HG03520 (cell line): Measurements from ENCODE around the gene PDSS2.
"Not testable (repeated sequence)": the region's sequence is repeated elsewhere in the genome, so short reads cannot be mapped to it uniquely, and the experiment has no call there.

Source experiments
- ATAC-seq: cut with Tn5 transposase; IDR thresholded peaks from one replicate; pipeline ENCODE4 v1.9.1; 2021; ENCODE audit warnings: mild to moderate bottlenecking, moderate library complexity; ENCODE audit not compliant: unreplicated experiment

Gene PDSS2

DNA sequence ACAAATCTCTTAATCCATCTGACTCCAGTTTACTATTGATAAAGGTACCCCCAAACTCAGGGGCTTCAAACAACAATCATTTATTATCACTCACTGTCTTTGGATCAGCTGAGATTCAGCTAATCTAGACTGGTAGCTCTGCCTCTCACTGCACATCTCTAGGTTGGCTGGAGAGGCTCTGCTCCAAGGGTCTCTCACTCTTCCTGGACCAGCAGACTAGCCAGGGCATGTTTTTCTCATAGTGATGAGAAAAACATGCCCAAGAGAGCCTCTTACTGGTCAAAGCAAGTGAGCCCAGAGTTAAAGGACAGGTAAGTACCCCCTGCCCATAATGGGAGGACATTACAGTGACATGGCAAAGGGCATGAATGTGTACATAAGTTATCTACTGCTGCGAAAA is 228.9 kb downstream of the PDSS2 start:
- no peak for ATAC-seq

DNA sequence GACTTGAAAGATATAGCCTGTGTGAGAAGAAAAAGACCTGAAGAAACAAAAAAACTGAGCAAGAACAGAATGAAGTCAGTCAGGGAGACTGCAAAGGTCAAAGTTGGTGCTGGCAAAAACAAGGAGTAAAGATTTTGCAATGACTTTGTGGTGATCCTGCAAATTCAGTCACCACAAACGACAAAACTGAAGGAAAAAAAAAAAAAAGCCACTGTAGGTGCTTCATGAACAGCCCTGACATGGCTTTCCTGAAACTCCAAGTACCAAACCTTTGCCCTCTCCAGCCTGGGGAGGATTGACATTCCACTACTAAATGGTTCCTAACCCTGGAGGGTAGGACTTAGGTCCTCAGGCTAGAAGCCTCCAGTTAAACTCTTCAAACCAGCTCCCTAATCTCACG is 229.3 kb downstream of the PDSS2 start:
- ATAC-seq, result no peak

DNA sequence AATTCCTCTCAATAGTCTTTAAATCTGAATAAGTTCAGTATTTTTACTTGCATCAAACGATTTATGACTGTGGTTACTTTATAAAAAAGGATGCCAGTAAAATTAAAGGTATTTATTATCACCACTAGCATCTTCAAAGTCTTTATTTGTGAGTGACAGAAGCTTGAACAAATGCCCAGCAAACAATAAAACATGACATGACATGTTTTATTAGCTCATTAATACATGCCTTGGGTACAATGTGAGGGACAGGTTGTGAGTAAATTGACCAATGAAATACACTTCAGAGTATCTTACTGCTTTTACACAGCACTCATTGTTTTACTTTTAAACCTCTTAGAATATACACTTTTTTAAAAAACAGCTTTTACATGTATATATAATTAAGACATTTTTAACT is 230.6 kb downstream of the PDSS2 start:
- no peak for ATAC-seq

GRCh38 chr6:107221519-107221918 is 237.8 kb downstream of the PDSS2 start:
- no peak for ATAC-seq

GRCh38 chr6:107219851-107220250 is 239.5 kb downstream of the PDSS2 start:
- no peak for ATAC-seq

GRCh38 chr6:107218142-107218541 is 241.2 kb downstream of the PDSS2 start:
- ATAC-seq, result no peak

GRCh38 chr6:107217248-107217647 is 242.1 kb downstream of the PDSS2 start:
- no peak for ATAC-seq

DNA sequence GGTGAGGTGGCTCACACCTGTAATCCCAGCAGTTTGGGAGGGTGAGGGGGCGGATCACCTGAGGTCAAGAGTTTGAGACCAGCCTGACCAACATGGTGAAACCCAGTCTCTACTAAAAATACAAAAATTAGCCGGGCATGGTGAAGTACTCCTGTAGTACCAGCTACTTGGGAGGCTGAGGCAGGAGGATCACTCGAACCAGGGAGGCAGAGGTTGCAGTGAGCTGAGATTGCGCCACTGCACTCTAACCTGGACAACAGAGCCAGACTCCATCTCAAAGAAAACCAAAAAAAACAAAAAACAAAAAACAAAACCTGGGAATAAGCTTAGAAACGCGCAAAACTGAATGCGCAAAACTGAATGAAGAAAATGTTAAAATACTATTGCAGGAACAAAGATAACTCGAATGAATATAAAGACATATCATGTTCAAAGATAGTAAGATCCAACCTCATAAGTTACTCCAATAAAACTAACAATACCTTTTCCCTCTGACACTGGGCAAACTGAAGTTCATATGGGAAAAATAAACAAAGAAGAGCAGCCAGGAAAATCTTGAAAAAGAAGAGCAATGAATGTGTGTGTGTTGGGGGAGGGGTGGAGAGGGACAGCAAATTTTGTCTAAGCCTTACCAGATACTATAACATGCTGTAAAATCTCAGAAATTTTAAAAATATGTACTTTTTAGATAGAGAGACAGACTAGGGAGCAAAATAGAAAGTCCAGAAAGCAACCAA is 243.0 kb downstream of the PDSS2 start:
- no peak for ATAC-seq

GRCh38 chr6:107215334-107215733 is 244.0 kb downstream of the PDSS2 start:
- ATAC-seq, result no peak

GRCh38 chr6:107214655-107215054 is 244.7 kb downstream of the PDSS2 start:
- ATAC-seq, result no peak

GRCh38 chr6:107209406-107210305 is 249.7 kb downstream of the PDSS2 start:
- no peak for ATAC-seq

GRCh38 chr6:107207251-107207873 is 252.0 kb downstream of the PDSS2 start:
- no peak for ATAC-seq

DNA sequence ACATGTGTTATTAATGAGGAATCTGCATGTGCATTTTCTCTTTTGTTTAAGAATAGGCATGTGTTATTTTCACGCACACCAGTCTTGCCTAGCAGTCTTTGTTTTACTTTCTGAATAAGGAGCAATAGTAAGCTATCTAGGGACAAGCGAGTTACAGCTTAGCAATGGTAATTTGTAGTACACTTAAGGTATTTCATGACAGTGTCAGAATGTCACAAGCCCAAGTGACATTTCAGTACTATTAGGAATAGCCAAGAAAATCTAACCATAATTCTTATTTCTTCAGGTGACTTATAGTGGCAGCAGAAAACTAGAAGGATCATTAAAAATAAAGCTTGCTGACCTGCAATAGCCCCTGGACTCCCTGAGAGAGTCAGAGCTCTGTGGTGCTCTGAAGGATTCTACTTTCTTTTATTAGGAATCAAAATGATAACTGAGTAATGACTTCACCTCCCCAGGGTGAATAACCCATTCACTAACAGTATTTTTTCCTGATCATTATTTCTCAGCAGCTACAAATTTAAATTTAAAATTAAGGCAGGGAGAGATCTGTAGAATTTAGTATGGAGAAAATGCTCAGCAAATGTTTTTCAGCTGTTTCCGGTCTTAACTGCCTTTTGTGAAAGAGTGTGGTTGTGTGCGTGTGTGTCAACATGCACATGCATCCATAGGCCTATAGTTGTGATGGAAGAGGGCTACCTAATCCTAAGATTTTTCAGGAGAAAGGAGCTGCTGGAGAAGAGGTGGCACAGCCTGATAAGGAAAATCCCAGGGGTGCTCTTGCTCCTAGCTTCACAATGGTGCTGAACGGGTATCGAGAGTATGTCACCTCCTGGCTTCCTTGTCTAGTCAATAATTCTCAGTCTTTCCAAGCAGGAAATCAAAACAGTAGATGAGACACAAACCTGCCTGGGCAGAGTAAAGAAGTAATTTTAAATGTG is 254.0 kb downstream of the PDSS2 start:
- no peak for ATAC-seq

DNA sequence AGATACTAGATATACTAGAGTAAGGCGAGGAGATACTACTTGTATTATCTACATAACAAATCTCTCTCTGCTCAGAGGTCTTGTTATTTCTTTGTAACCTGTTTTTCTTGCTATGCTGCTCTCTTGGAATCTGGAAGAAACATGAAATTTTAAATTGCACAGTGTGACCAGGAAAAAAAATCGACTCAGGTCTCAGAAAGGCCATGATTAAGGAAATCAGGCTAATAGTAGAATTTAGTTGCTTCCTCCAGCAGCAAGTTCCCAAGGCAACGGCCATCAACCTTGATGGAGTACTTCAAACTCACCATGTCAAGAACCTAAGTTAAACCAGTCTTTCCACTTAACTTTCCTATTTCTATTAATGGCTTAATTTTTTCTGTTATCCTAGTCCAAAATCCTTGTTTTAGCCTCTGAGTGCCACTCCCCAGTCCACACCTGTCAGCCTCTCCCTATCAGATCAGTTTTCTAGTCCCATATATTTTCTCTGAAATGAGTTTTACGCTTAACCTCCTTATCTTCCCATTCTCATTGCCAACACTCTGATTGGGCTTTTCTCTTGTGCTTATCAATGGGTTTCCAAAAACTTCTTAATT is 256.4 kb downstream of the PDSS2 start:
- no peak for ATAC-seq

- no peak for ATAC-seq
Observed at GRCh38 chr6:107198631-107199416, 260.5 kb downstream of the PDSS2 start.

DNA sequence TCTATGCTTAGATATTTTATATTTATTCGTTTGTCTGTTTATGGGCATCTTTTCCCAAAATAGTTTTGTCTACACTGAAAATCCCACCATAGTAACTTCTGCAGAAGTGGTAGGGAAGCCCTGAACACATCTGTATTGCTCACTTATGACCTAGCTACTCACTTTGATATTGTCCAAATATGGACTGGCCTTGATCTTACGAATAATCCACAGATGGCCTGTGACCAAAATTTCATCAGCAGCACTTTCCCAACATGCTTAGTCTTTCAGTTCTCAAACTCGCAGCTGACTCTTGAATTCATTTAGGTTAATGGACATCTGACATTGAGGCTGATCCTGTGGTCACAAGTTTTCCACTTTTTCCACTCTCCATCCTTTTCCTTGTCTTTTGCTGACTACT is 263.2 kb downstream of the PDSS2 start:
- ATAC-seq, result no peak

DNA sequence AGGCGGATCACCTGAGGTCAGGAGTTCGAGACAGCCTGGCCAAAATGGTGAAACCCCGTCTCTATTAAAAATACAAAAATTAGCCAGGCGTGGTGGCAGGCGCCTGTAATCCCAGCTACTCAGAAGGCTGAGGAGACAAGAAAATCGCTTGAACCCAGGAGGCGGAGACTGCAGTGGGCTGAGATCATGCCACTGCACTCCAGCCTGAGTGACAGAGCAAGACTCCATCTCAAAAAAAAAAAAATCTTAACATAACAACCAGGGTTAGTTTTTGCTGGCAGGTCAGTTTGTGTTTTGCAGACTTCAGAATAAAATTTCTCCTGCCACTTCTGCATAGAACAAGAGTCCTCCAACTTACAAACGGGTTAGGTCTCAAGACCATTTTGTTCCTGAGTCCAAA is 264.6 kb downstream of the PDSS2 start:
- ATAC-seq, result not testable (repeated sequence)

DNA sequence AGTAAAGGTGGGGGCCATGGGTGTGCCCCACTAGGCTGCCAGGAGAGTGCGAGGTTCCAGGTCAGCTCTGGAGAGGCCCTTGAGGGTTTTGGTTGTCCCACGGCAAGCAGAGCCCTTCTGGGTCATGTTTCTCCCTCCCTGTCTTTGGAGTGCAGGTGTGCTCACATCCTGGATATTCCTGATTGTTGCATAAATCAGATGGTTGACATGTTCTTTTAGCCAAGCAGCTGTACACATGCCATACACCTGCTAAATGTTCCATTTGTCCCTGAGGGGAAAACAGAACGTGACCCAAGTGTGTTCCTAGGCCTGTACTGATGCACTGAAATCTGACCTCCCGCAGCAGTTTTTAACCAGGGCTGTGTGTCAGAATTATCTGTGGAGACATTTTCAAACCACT is 266.5 kb downstream of the PDSS2 start:
- ATAC-seq, result no peak

DNA sequence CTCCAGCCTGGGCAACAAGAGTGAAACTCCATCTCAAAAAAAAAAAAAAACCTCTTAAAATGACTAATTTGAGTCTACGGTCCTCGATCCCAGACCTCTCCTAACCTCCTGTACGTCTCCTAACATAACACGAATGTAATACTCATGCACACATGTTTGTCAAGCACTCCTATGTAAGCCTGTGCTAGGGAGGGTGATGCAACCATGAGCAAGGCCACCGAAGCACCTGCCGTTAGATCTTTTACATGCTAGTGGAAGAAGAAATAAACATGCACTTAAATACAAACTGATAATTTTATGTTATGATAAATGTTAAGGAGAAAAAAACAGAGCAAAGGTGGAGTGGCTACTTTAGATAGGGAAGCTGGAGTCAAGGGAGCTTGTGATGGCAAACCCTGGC is 271.7 kb downstream of the PDSS2 start:
- ATAC-seq, result no peak
